ENCODE results near the gene NSUN6.

- TF ChIP-seq CTCF (IDR thresholded peaks at IDR 0.05 in 4 of 5, conservative IDR thresholded peaks at IDR 0.05 in 1 of 5), result no peak
- no peak for TF ChIP-seq POLR2A (IDR thresholded peaks at IDR 0.05)
Measured at GRCh38 chr10:18658271-18659124, 7.1 kb upstream of the NSUN6 start.
